Adrenal gland (tissue), 5 donors: Measurements from ENCODE around the gene PRH1.

Source experiments
- CTCF ChIP-seq, 6 experiments: fragments of 450-650 bp in 4 of 6; fragments of 200-600 bp in 2 of 6; sonication (generic) in 1 of 6; IDR thresholded peaks; 1 replicate in 5 of 6; 2 replicates in 1 of 6; pipeline versions ENCODE4 v1.5.1 to v1.8.0; 2016 to 2021; ENCODE audit warnings: antibody characterized with exemption in 6 of 6, mild to moderate bottlenecking in 2 of 6, moderate library complexity in 1 of 6
- POLR2A ChIP-seq, 2 donors: fragments of 450-650 bp; IDR thresholded peaks; one replicate each; pipeline ENCODE4 v1.6.1; 2017; ENCODE audit warnings: antibody characterized with exemption in 2 of 2, mild to moderate bottlenecking in 2 of 2, moderate library complexity in 1 of 2
- donor health status: DM: no; HTN: no; CAD: no.

- no peak for TF ChIP-seq POLR2A (IDR thresholded peaks at IDR 0.05)
- no peak for TF ChIP-seq CTCF (IDR thresholded peaks at IDR 0.05)
These were observed 17.4 kb upstream of the PRH1 start for GRCh38 chr12:10901427-10901826.
